Panc1 (cell line): ENCODE results near the gene GFPT2.

Source experiments
- POLR2AphosphoS5 ChIP-seq: IDR thresholded peaks from 2 replicates; pipeline ENCODE4 v1.6.1; 2012; ENCODE audit warnings: mild to moderate bottlenecking, low read depth, low read length, moderate library complexity
- SIN3A ChIP-seq: IDR thresholded peaks from 2 replicates; pipeline ENCODE4 v1.6.1; 2012; ENCODE audit warnings: low read depth, mild to moderate bottlenecking, low read length, moderate library complexity, borderline replicate concordance; ENCODE audit not compliant: insufficient read depth
- TCF7L2 ChIP-seq: IDR thresholded peaks from 2 replicates; pipeline ENCODE4 v1.6.1; 2011; ENCODE audit warnings: mild to moderate bottlenecking, low read depth, low read length, inconsistent platforms
- TF ChIP-seq, protein P1 (sequence below): fragments of 450-650 bp; IDR thresholded peaks from 2 replicates; pipeline ENCODE4 v1.5.1; 2017; ENCODE audit warnings: mild to moderate bottlenecking
- TF ChIP-seq, protein P2 (sequence below), 2 experiments: IDR thresholded peaks; 2 replicates each; pipeline ENCODE4 v1.6.1; 2011 to 2012; ENCODE audit warnings: low read depth in 2 of 2, control low read depth in 1 of 2, low read length in 1 of 2, mild to moderate bottlenecking in 1 of 2, moderate library complexity in 1 of 2; ENCODE audit not compliant: insufficient read depth in 1 of 2

DNA sequence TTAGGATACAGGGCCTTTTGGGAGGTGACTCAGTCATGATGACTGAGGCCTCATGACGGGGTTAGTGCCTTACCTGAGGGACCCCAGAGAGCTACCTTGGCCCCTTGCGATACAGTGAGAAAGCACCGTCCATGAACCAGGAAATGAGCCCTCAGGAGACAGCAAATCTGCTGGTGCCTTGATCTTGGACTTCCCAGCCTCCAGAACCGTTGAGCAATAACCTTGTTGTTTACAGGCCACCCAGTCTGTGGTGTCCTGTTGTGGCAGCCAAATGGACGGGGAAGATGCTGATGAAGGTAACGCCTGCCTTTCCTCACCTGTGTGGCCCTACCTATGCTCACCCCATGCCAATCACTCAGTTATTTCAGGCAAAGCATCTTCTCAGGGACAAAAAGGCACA, 5.6 kb upstream of the GFPT2 start:
- TF ChIP-seq, protein P1, sequence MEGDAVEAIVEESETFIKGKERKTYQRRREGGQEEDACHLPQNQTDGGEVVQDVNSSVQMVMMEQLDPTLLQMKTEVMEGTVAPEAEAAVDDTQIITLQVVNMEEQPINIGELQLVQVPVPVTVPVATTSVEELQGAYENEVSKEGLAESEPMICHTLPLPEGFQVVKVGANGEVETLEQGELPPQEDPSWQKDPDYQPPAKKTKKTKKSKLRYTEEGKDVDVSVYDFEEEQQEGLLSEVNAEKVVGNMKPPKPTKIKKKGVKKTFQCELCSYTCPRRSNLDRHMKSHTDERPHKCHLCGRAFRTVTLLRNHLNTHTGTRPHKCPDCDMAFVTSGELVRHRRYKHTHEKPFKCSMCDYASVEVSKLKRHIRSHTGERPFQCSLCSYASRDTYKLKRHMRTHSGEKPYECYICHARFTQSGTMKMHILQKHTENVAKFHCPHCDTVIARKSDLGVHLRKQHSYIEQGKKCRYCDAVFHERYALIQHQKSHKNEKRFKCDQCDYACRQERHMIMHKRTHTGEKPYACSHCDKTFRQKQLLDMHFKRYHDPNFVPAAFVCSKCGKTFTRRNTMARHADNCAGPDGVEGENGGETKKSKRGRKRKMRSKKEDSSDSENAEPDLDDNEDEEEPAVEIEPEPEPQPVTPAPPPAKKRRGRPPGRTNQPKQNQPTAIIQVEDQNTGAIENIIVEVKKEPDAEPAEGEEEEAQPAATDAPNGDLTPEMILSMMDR: no peak
- TF ChIP-seq POLR2AphosphoS5 (no peak), SIN3A (no peak), TCF7L2 (no peak)
- TF ChIP-seq, protein P2, sequence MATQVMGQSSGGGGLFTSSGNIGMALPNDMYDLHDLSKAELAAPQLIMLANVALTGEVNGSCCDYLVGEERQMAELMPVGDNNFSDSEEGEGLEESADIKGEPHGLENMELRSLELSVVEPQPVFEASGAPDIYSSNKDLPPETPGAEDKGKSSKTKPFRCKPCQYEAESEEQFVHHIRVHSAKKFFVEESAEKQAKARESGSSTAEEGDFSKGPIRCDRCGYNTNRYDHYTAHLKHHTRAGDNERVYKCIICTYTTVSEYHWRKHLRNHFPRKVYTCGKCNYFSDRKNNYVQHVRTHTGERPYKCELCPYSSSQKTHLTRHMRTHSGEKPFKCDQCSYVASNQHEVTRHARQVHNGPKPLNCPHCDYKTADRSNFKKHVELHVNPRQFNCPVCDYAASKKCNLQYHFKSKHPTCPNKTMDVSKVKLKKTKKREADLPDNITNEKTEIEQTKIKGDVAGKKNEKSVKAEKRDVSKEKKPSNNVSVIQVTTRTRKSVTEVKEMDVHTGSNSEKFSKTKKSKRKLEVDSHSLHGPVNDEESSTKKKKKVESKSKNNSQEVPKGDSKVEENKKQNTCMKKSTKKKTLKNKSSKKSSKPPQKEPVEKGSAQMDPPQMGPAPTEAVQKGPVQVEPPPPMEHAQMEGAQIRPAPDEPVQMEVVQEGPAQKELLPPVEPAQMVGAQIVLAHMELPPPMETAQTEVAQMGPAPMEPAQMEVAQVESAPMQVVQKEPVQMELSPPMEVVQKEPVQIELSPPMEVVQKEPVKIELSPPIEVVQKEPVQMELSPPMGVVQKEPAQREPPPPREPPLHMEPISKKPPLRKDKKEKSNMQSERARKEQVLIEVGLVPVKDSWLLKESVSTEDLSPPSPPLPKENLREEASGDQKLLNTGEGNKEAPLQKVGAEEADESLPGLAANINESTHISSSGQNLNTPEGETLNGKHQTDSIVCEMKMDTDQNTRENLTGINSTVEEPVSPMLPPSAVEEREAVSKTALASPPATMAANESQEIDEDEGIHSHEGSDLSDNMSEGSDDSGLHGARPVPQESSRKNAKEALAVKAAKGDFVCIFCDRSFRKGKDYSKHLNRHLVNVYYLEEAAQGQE (IDR thresholded peaks at IDR 0.05; ENCODE audit: insufficient read depth in 1 of 2, low read depth in 2 of 2, low read length in 1 of 2): no peak
